Measurements from ENCODE around the gene NFIX. TPM values are rescaled to one million over a fixed set of nuclear protein-coding genes. Genes with fewer than 3 reads are reported as not detected.

Gene NFIX
- total RNA-seq, 4 donors from 2014 or later: 25.4 to 53.1 (median 29.3) TPM

DNA sequence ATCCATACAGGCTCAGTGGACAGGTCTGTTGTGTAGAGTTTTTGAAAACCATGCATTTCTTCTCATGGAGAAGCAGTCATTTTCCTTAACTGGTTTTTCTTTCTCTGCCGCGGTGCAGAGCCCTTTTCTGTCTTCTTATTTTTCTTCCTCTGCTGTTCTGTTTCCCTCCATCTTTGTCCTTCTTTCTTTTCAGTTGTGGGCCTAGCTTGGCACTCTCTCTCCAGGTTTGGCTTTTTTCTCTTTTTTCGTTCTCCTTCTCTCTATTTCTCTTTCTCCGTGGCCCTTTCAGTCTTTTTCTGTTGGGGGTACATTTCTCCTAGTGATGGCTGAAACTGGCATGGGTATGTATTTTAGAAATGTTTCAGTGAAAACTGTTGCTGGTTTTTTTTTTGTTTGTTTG lies 24.1 kb downstream of the NFIX start:
- TF ChIP-seq POLR2A (IDR thresholded peaks at IDR 0.05) (no peak), POLR2AphosphoS5 (IDR thresholded peaks at IDR 0.05) (no peak), CTCF (IDR thresholded peaks at IDR 0.05) (no peak), EP300 (IDR thresholded peaks at IDR 0.05; ENCODE audit: low read depth) (no peak)
- 78% methylated on average over 4 of the region's 4 CpGs for WGBS, 2 donors (ENCODE audit: low coverage in 1 of 2)
- peaks cover 4% of the 10 kb centered on the region for H3K27me3 ChIP-seq
- H3K36me3 ChIP-seq: no peaks in the 10 kb centered on the region
- DNase-seq: no peak
- intact Hi-C loops (cut with DNase I; ENCODE audit: low total_unique reads): loop anchor here (10.0 kb wide), 1 partner anchor 45 kb away; no protein-coding TSS in a partner anchor
- no peak overlapping the region for H3K4me3 ChIP-seq
- H3K9me3 ChIP-seq: no peaks in the 10 kb centered on the region
- in situ Hi-C loops (cut with MboI; ENCODE audit: low pct_ligation_motif_present in 1 of 4, low pct_unique_long_range_greater_than_20kb in 1 of 4, low sequenced_read_pairs in 3 of 4): no loop called here
- peak overlapping the region; percentile 87 to 91 (median 90) for H3K27ac ChIP-seq
- H3K4me1 ChIP-seq: peaks cover 45 to 100% (median 83%) of the 10 kb centered on the region in 4 donors

- intact Hi-C loops (cut with DNase I; ENCODE audit: low total_unique reads): no loop called here
- peak overlapping the region; percentile 87 to 91 (median 90) for H3K27ac ChIP-seq
- TF ChIP-seq POLR2A (IDR thresholded peaks at IDR 0.05) (no peak), POLR2AphosphoS5 (IDR thresholded peaks at IDR 0.05) (no peak), CTCF (IDR thresholded peaks at IDR 0.05) (no peak), EP300 (IDR thresholded peaks at IDR 0.05; ENCODE audit: low read depth) (no peak)
Measured at GRCh38 chr19:13020002-13020414, 24.7 kb downstream of the NFIX start.

DNA sequence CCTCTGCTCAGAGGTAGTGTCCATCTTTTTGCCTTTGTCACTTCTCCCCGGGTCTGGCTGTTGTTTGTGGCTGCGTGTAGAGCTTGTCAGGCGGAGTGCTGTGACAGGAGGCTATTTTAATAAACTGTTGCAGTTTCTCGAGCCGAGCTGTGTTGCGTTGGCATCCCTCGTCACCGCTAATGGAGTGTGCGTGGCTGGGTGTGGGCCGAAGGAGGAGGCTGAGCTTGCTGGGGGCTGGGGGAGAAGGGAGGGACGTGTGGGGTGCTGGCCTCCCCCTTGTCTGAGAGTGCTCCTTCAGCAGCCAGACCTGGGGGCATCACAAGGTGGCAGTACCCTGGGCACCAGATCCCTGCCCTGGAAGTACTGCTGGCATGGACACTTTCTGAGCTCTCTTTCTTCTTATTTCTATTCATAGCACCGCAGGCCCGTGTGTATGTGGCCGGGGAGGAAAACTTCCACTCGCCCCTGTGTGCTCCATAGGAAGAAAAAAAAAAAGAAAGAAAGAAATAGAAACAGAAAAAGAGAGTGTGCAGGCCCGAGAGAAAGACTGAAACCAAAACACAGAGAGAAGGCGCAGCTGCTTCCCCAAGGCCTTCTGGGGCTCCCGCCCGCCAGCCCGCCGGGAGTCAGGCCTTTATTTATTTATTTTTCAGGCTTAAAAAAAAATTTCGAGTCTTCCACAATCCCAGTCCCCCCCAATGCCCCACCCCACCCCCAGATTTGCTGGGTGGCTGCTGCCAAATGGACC lies 27.0 kb downstream of the NFIX start:
- no peak for DNase-seq
- in situ Hi-C loops (cut with MboI; ENCODE audit: low pct_ligation_motif_present in 1 of 4, low pct_unique_long_range_greater_than_20kb in 1 of 4, low sequenced_read_pairs in 3 of 4): no loop called here
- Histone ChIP-seq H3K4me1 (peaks cover 56 to 100% (median 85%) of the 10 kb centered on the region in 4 donors), H3K27me3 (no peaks in the 10 kb centered on the region), H3K9me3 (no peaks in the 10 kb centered on the region), H3K27ac (peak overlapping the region; percentile 87 to 91 (median 90)), H3K36me3 (no peaks in the 10 kb centered on the region), H3K4me3 (peak overlapping the region in 3 of 4 donors; percentile 24 to 45 (median 32))
- intact Hi-C loops (cut with DNase I; ENCODE audit: low total_unique reads): no loop called here
- TF ChIP-seq POLR2AphosphoS5 (IDR thresholded peaks at IDR 0.05) (no peak), CTCF (IDR thresholded peaks at IDR 0.05) (no peak), EP300 (IDR thresholded peaks at IDR 0.05; ENCODE audit: low read depth) (no peak), POLR2A (IDR thresholded peaks at IDR 0.05) (no peak)
- 14 to 18% methylated on average over 10 to 22 of the region's 22 CpGs for WGBS, 2 donors (ENCODE audit: low coverage in 1 of 2)

More at GRCh38 chr19:13020002-13020414, 24.7 kb downstream of the NFIX start:
- no peak overlapping the region for H3K4me3 ChIP-seq
- no peak for DNase-seq
- WGBS, 2 donors (ENCODE audit: low coverage in 1 of 2): 62% methylated on average over 3 to 7 of the region's 7 CpGs
- peaks cover 43 to 100% (median 82%) of the 10 kb centered on the region in 4 donors for H3K4me1 ChIP-seq
- H3K27me3 ChIP-seq: no peaks in the 10 kb centered on the region
- in situ Hi-C loops (cut with MboI; ENCODE audit: low pct_ligation_motif_present in 1 of 4, low pct_unique_long_range_greater_than_20kb in 1 of 4, low sequenced_read_pairs in 3 of 4): no loop called here
- no peaks in the 10 kb centered on the region for H3K36me3 ChIP-seq
- H3K9me3 ChIP-seq: no peaks in the 10 kb centered on the region

DNA sequence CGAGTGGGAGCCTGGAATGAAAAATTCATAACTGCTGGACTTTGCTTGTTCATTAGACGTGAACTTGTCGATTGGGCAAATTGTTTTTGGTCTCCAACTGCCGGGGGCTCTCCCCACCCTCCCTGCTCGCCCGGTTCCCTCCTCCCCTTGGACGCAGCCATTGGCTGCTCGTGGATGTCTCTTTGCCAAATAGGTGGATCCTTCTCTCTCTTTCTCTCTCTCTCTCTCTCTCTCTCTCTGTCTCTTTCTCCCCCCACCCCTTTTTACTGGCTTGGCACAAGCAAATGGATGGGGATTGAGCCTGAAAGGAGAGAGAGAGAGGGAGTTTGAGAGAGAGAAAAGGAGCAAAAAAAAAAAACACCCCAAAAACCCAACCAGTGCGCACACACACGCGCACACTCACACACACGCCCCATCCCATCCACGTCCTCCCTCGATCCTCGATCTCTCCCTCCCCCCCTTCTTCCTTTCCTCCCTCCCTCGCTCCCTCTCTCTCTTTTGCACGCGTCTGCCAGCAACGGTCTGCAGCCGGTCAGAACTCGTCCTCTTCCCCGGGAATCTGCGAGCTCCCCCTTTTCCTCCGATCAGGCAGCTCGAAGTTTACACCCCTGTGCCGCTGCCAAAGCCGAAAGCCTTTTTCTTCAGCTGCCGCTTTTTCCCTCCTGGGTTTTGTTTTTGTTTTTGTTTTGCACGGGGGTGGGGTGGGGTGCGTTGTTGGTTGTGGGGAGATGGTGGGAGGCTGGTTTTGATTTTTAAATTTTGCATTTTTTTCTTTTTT lies 27.8 kb downstream of the NFIX start:
- Histone ChIP-seq H3K4me3 (peak overlapping the region; percentile 8 to 45 (median 28)), H3K27ac (peak overlapping the region; percentile 87 to 91 (median 90)), H3K27me3 (no peaks in the 10 kb centered on the region), H3K4me1 (peaks cover 57 to 100% (median 85%) of the 10 kb centered on the region in 4 donors), H3K9me3 (no peaks in the 10 kb centered on the region), H3K36me3 (no peaks in the 10 kb centered on the region)
- 1 to 5% methylated on average over 16 to 30 of the region's 30 CpGs for WGBS, 2 donors (ENCODE audit: low coverage in 1 of 2)
- DNase-seq: peak; percentile 76
- intact Hi-C loops (cut with DNase I; ENCODE audit: low total_unique reads): no loop called here
- TF ChIP-seq CTCF (IDR thresholded peaks at IDR 0.05) (peak in 1 of 5 experiments; percentile 43), POLR2AphosphoS5 (IDR thresholded peaks at IDR 0.05) (peak in 2 of 3 donors; percentile 11 to 52), EP300 (IDR thresholded peaks at IDR 0.05; ENCODE audit: low read depth) (no peak), POLR2A (IDR thresholded peaks at IDR 0.05) (peak; percentile 22)
- in situ Hi-C loops (cut with MboI; ENCODE audit: low pct_ligation_motif_present in 1 of 4, low pct_unique_long_range_greater_than_20kb in 1 of 4, low sequenced_read_pairs in 3 of 4): no loop called here
